Gastrocnemius medialis (tissue), 4 donors: ENCODE measurements around the gene CALHM2. TPM values are rescaled to one million over a fixed set of nuclear protein-coding genes. Genes with fewer than 3 reads are reported as not detected.

Experiments used
- ATAC-seq, 2 donors: fragments of 150-250 bp; one replicate each; pipeline ENCODE4 v1.9.1; 2016
- DNase-seq, 2 donors: peaks; one replicate each; pipeline ENCODE4 v3.0.0-alpha.2; 2019
- H3K27ac ChIP-seq, 4 donors: fragments of 200-600 bp; sonication (generic); 1 replicate in 1 of 4; 2 replicates in 3 of 4; pipeline ENCODE4 v1.5.1; 2016 to 2018; ENCODE audit warnings: mild to moderate bottlenecking in 2 of 4, moderate library complexity in 1 of 4
- H3K27me3 ChIP-seq, 3 donors: fragments of 200-600 bp; sonication (generic) in 2 of 3; 1 replicate in 1 of 3; 2 replicates in 2 of 3; pipeline versions ENCODE4 v1.5.1 to v1.6.0; 2016 to 2019; ENCODE audit warnings: mild to moderate bottlenecking in 1 of 3, moderate library complexity in 1 of 3
- H3K36me3 ChIP-seq, 2 donors: fragments of 200-600 bp; sonication (generic) in 1 of 2; one replicate each; pipeline ENCODE4 v1.5.1; 2017 to 2018
- H3K4me1 ChIP-seq, 2 donors: fragments of 200-600 bp; sonication (generic) in 1 of 2; one replicate each; pipeline ENCODE4 v1.5.1; 2016 to 2017; ENCODE audit warnings: mild to moderate bottlenecking in 2 of 2
- H3K4me3 ChIP-seq, 4 donors: fragments of 200-600 bp; sonication (generic) in 3 of 4; 1 replicate in 1 of 4; 2 replicates in 3 of 4; pipeline ENCODE4 v1.5.1; 2016 to 2019; ENCODE audit warnings: mild to moderate bottlenecking in 2 of 4
- H3K9me3 ChIP-seq, 3 donors: fragments of 200-600 bp; sonication (generic) in 2 of 3; 1 replicate in 1 of 3; 2 replicates in 2 of 3; pipeline ENCODE4 v1.5.1; 2016 to 2019
- CTCF ChIP-seq, 5 experiments: fragments of 450-650 bp in 3 of 5; fragments of 200-600 bp in 2 of 5; sonication (generic) in 2 of 5; IDR thresholded peaks in 4 of 5; conservative IDR thresholded peaks in 1 of 5; 1 replicate in 4 of 5; 2 replicates in 1 of 5; pipeline ENCODE4 v1.5.1; 2016 to 2019; ENCODE audit warnings: antibody characterized with exemption in 5 of 5, mild to moderate bottlenecking in 3 of 5, moderate library complexity in 3 of 5
- POLR2A ChIP-seq, 2 donors: fragments of 450-650 bp; IDR thresholded peaks; one replicate each; pipeline ENCODE4 v1.6.1; 2017; ENCODE audit warnings: antibody characterized with exemption in 2 of 2, mild to moderate bottlenecking in 2 of 2, moderate library complexity in 2 of 2
- in situ Hi-C, 4 donors: fragments of 200-750 bp; cut with MboI; loops; one replicate each; pipeline versions ENCODE4 v1.15.0 to v1.8.0; 2017; ENCODE audit warnings: low sequenced_read_pairs in 4 of 4
- intact Hi-C: fragments of 100-400 bp; cut with DNase I; formaldehyde crosslinking; loops from one replicate; pipeline ENCODE4 v1.15.1; 2023; ENCODE audit warnings: low total_unique reads
- total RNA-seq, 4 donors: library from RNA; depleted of rRNA; stranded (reverse); fragments of >200 nt; gene quantifications; one replicate each; pipeline versions ENCODE4 v1.1.0 to v1.2.3, GENCODE V29; 2016

CALHM2 gene
- total RNA-seq, 4 donors from 2014 or later, result 8.9 to 19.8 (median 16.9) TPM

GRCh38 chr10:103478671-103479070 is 26.5 kb upstream of the CALHM2 start:
- intact Hi-C loops, result no loop called here
- Histone ChIP-seq H3K36me3 (no peaks in the 10 kb centered on the region), H3K4me3 (no peak overlapping the region), H3K27ac (no peak overlapping the region), H3K27me3 (no peaks in the 10 kb centered on the region), H3K9me3 (no peaks in the 10 kb centered on the region), H3K4me1 (no peaks in the 10 kb centered on the region)
- DNase-seq (no peak), ATAC-seq (no peak)
- TF ChIP-seq POLR2A (IDR thresholded peaks at IDR 0.05) (no peak), CTCF (IDR thresholded peaks at IDR 0.05 in 4 of 5, conservative IDR thresholded peaks at IDR 0.05 in 1 of 5) (no peak)
- in situ Hi-C loops, result no loop called here

GRCh38 chr10:103476046-103476768 is 24.0 kb upstream of the CALHM2 start:
- in situ Hi-C loops (no loop called here), intact Hi-C loops (no loop called here)
- TF ChIP-seq POLR2A (IDR thresholded peaks at IDR 0.05), result no peak
- no peak for TF ChIP-seq CTCF (IDR thresholded peaks at IDR 0.05 in 4 of 5, conservative IDR thresholded peaks at IDR 0.05 in 1 of 5)
- H3K27me3 ChIP-seq, result peaks cover 0 to 2% (median 0%) of the 10 kb centered on the region in 3 donors
- H3K27ac ChIP-seq, result no peak overlapping the region
- no peaks in the 10 kb centered on the region for H3K9me3 ChIP-seq
- no peak overlapping the region for H3K4me3 ChIP-seq
- ATAC-seq (no peak), DNase-seq (no peak)
- H3K4me1 ChIP-seq, result no peaks in the 10 kb centered on the region
- no peaks in the 10 kb centered on the region for H3K36me3 ChIP-seq

DNA sequence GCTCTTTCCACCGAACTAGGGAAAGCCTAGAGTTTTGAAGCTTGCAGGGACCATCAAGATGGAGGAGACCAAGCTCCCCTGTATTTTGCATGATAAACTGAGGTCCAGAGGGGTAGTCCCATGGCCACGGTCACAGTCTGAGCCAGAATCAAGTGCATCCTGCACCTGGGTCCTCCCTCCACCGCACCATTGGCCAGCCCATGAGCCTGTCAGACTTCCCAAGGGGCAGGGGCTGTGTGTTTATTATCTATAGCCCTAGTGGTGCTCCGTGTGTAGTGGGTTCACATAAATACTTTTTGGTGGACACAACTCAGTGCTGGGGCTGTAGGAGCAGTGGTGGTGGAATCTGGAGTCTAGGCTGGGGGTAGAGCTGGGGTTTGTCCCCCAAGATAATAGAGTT is 23.3 kb upstream of the CALHM2 start:
- no peak overlapping the region for H3K4me3 ChIP-seq
- no peak for DNase-seq
- ATAC-seq, result no peak
- intact Hi-C loops, result no loop called here
- no peaks in the 10 kb centered on the region for H3K9me3 ChIP-seq
- no peaks in the 10 kb centered on the region for H3K36me3 ChIP-seq
- no peak overlapping the region for H3K27ac ChIP-seq
- in situ Hi-C loops, result no loop called here
- no peaks in the 10 kb centered on the region for H3K4me1 ChIP-seq
- H3K27me3 ChIP-seq, result peaks cover 0 to 2% (median 0%) of the 10 kb centered on the region in 3 donors
- TF ChIP-seq CTCF (IDR thresholded peaks at IDR 0.05 in 4 of 5, conservative IDR thresholded peaks at IDR 0.05 in 1 of 5) (no peak), POLR2A (IDR thresholded peaks at IDR 0.05) (no peak)

GRCh38 chr10:103474077-103474476 is 21.9 kb upstream of the CALHM2 start:
- DNase-seq (no peak), ATAC-seq (no peak)
- no peaks in the 10 kb centered on the region for H3K9me3 ChIP-seq
- in situ Hi-C loops, result no loop called here
- peaks cover 0 to 2% (median 0%) of the 10 kb centered on the region in 3 donors for H3K27me3 ChIP-seq
- no peaks in the 10 kb centered on the region for H3K36me3 ChIP-seq
- H3K27ac ChIP-seq, result no peak overlapping the region
- TF ChIP-seq POLR2A (IDR thresholded peaks at IDR 0.05), result no peak
- TF ChIP-seq CTCF (IDR thresholded peaks at IDR 0.05 in 4 of 5, conservative IDR thresholded peaks at IDR 0.05 in 1 of 5), result no peak
- intact Hi-C loops, result no loop called here
- H3K4me3 ChIP-seq, result no peak overlapping the region
- no peaks in the 10 kb centered on the region for H3K4me1 ChIP-seq

- DNase-seq, result no peak
- no peak for ATAC-seq
These were observed 21.1 kb upstream of the CALHM2 start for GRCh38 chr10:103473261-103473671.

More at GRCh38 chr10:103473261-103473671, 21.1 kb upstream of the CALHM2 start:
- H3K27me3 ChIP-seq, result peaks cover 0 to 2% (median 0%) of the 10 kb centered on the region in 3 donors
- H3K4me3 ChIP-seq, result no peak overlapping the region
- H3K36me3 ChIP-seq, result no peaks in the 10 kb centered on the region
- no peak overlapping the region for H3K27ac ChIP-seq
- H3K4me1 ChIP-seq, result no peaks in the 10 kb centered on the region
- TF ChIP-seq CTCF (IDR thresholded peaks at IDR 0.05 in 4 of 5, conservative IDR thresholded peaks at IDR 0.05 in 1 of 5) (no peak), POLR2A (IDR thresholded peaks at IDR 0.05) (no peak)
- intact Hi-C loops, result no loop called here
- in situ Hi-C loops, result no loop called here
- H3K9me3 ChIP-seq, result no peaks in the 10 kb centered on the region
